Left kidney (tissue), 2 donors: Measurements from ENCODE around the gene CARD9. TPM values are rescaled to one million over a fixed set of nuclear protein-coding genes. Genes with fewer than 3 reads are reported as not detected.
"Not testable (repeated sequence)": the region's sequence is repeated elsewhere in the genome, so short reads cannot be mapped to it uniquely, and the experiment has no call there.

Experiments used
- DNase-seq: peaks from one replicate; pipeline ENCODE4 v3.0.0-alpha.2; 2013
- polyA plus RNA-seq: library from polyadenylated mRNA; unstranded; fragments of 120-200 nt; gene quantifications from one replicate; pipeline ENCODE4 v1.2.1, GENCODE V29; 2013; ENCODE audit not compliant: insufficient read length

CARD9 gene
- polyA plus RNA-seq, 1 donor, result 1.8 TPM

- no peak for DNase-seq
Observed at GRCh38 chr9:136363949-136364748, 9.3 kb downstream of the CARD9 start.

DNA sequence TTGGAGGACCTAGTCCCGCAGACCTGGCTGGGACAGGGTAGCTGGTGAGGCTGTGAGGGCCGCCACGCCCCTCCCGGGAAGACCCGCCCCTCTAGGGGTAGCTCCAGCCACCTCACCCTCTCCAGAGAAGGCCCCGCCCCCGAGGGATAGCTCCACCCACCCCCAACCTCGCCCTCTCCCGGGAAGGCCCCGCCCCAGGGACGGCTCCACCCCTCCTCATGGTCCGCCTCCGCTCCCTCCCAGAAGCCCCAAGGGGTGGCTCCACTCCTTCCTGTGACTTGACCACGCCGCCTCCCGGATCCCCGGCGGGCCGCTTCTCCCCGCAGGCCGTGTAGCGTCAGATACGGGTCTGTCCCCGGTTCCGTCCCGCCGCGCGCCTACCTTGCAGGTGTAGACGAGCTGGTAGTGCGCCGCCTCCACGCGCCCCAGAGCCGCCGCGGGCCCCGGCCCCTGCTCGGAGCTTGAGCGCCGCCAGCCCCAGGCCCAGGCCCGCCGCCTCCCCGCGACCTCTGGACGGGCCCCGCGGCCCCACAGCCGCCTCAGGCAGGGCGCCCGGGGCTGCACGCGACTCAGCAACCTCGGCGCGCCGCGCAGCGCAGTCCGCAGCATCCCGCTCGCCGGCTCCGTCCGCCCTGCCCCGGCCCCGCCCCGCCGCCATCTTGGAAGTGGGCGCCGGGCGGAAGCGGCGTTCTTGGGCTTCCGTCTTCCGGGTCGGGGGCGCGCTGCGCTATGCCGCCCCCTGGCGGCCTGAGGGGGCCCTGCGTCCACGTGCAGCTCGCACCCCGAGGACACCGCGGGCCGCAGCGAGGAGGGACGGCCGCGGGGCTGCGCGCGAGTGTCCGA lies 10.1 kb downstream of the CARD9 start, which contains the start of gene DNLZ:
Gene DNLZ (minus strand): TSS at position 639 of the 843 bp plus-strand sequence. CDS start 30 bp downstream, at position 609.
- DNase-seq, result peak; percentile 89

DNA sequence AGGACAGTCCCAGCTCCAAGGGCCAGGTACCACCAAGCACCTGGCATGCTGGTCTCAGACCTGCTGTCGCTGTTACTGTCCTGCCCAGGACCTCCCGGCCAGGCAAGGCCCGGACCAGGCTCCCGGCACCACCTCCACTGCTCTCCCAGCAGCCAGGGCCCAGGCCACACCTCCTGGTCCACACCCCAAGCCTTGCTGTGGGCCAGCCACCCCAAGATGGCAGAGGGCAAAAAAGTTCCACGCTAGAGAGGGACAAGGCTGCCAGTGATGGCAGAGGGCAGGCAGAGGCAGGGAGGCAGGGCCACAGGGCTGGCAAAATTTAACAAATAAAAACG lies 11.1 kb downstream of the CARD9 start:
- DNase-seq, result no peak

GRCh38 chr9:136361754-136362449 lies 11.6 kb downstream of the CARD9 start:
- DNase-seq, result no peak

DNA sequence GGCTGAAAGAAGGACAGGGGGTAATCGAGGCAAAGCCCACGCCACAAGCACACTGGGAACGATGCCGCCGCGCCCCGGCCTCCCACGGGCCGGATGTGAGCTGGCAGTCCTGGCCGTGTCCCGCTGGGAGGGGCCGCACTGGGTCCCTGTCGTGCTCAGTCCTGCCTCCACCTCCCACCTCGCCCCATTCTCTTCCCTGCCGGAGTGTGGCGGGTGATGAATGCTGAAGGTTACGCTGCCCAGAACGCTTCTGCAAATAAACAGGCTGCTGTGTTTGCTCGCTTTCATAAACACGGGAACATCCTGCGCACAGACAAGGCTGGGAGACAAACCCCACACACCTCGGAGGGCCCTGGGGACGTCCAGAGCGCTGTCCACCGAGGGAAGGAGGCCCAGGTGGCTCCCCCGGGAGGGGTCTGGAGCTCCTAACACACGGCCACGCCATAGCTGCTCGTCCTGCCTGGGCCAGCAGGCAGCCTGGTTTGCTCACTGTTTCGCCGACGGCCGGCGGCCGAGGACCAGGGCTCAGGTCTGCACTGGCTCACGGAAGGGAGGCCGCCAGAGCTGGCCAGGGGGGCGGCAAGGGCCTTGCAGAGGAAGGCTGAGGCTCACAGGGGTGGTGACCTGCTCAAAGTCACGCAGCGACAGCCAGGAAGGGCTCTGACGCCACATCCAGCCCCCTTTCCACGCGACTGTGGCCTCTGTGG lies 12.3 kb downstream of the CARD9 start:
- DNase-seq, result no peak

DNA sequence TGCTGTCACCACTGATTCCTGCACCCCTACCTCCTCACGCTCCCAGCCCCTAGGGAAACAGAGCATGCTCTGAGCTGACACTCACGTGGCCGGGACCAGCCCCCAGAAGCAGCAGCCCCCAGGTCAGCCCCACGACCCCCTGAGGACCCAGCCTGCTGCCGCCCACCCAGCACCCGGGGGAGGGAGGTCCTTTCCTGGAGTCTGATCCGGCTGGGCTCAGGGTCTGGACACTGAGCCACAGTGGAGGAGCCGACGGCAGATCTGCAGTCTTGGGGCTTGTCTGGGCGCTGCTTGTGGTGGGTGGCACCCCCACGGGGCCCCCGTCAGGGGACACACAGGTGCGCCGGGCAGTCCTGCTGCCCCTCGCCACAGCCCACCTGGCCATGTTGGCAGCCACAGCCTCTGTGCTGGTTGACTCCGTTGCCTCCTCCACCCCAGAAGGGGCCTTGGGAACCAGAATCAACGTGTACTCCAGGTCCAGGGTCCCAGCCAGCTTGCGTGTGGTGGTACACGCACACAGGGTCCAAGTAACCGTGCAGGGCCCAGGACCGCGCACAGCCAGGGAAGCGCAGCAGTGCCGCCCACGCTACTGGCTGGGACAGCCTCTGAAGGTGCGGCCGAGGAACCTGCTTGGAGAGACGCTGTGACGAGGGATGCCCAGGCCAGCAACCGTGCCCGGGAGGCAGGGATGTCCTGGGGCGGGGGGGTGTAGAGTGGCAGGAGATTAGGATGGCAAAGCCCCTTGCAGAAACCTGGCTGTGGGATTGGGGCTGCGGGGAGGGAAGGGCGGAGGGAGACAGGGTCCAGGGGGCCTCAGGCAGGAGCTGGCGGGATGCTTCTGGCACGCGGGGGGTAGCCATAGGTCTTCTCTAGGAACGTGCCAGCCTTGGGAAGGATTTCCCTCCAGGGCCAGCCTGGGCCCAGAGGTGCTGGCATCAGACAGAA lies 13.4 kb downstream of the CARD9 start:
- DNase-seq, result no peak

DNA sequence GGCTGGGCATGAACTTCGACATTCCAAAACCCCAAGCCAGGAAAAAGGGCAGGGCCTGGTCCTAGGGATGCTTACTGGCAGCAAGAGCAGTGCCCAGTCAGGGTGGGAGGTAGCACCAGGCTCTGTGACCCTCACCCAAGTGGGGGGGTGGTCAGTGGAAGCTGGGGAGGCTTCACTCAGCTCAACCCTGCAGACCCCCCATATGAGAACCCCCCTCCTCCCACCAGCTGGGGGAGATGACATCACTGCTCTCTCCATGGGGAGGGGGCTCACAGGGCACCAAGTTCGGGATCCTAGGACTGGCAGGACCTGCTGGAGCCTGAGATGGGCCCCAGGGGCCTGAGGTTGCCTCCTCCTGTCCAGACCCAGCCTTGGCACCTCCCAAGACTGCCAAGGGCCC lies 14.6 kb downstream of the CARD9 start:
- no peak for DNase-seq

DNA sequence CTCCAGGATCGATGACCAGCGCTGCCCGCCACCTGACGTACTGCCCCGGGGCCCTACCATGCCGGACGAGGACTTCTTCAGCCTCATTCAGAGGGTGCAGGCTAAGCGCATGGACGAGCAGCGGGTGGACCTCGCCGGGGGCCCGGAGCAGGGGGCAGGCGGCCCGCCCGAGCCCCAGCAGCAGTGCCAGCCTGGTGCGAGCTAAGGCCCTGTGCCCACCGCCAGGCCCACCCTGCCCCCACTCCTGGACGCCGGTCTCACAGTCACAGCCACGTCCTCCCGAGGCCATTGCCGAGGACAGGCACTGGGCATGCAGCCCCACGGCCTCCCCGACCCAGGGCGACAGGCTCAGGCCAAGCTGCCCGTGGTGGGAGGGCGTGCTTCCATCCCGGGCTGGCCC lies 15.5 kb downstream of the CARD9 start:
- no peak for DNase-seq

DNA sequence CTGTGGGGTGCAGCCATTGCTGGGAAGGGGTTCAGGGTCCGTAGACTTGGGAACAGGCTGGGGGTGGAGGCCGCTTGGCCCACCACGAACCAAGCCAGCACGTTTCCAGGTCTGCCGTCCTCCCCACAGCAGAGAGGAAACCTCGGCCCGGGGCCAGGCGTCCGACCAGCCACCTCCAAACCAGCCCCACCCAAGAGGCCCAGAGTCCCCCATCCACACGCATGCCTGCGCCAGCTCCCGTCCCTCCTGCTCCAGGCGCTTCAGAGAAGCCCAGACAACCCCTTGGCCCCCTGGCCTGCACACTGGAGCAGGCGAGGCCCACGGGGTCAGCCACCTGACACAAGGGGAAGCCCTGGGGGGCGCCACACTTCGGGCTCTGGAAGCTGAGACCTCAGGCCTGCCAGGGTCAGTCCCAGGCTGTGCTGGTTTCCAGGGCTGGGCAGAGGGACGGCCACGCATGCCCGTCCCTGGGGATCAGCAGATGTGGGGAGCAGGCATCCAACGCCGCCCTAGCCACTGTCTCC lies 16.2 kb downstream of the CARD9 start:
- no peak for DNase-seq

GRCh38 chr9:136355616-136356557 lies 17.6 kb downstream of the CARD9 start:
- no peak for DNase-seq

DNA sequence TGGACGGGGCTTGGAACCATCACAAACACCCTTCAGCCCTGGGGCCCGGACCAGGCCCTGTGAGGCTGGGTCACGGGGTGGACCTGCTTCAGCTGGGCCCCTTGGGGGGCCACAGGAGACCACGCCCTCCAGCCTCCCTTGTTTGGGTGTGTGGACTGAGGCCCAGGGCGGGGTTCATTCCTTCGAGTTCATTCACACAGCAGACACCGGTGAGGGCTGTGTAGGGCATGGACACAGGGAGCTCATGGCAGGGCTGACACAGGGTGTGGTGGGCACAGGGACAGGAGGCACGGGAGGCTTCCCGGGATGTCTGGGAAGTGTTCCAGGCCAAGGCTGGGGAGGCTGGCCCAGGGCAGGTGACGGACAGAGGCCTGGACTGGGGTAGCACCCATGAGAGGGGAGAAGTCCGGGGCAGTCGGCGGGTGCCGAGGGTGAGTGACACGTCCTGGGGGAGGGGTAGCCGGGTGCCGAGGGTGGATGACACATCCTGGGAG lies 18.8 kb downstream of the CARD9 start:
- no peak for DNase-seq

DNA sequence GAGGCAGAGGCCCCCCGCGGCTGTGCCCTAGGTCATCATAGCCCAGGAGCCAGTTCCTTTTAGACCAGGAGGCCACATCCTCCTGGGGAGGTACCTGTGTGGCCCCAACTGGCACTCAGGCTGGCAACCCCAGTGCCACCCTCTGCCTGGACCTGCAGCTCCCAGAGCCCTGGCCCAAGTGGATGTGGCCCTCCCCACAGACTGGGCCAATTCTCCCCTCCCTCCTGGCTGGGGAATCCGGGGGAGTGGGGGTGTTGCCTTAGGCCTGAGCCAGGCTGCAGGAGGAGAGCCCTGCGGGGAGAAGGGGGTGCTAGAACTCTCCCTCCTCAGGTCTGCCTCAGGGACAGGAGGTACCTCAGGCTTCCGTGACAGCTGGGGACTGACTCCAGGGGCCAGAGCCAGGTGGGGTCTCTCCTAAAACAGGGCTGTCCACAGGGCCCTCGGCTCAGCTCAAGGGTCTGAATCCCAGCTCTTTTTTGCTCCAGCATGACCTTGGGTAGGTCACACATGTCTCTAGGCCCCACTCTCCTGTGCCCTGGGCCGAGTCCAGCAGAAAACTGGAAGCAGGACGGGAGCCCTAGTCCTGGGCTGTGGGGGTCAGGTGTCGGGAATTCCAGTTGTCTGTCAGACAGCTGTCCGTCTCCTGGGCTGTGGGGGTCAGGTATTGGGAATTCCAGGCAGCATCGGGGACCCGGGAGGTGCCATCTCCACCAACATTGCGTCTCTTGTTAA lies 19.5 kb downstream of the CARD9 start:
- DNase-seq, result no peak

GRCh38 chr9:136353088-136353487 lies 20.4 kb downstream of the CARD9 start:
- DNase-seq, result no peak

- no peak for DNase-seq
Observed at GRCh38 chr9:136352682-136353081, 20.8 kb downstream of the CARD9 start.

GRCh38 chr9:136351868-136352267 lies 21.6 kb downstream of the CARD9 start:
- DNase-seq, result not testable (repeated sequence)

GRCh38 chr9:136351252-136351800 lies 22.1 kb downstream of the CARD9 start:
- DNase-seq, result no peak

- no peak for DNase-seq
Observed at GRCh38 chr9:136349546-136349945, 23.9 kb downstream of the CARD9 start.

DNA sequence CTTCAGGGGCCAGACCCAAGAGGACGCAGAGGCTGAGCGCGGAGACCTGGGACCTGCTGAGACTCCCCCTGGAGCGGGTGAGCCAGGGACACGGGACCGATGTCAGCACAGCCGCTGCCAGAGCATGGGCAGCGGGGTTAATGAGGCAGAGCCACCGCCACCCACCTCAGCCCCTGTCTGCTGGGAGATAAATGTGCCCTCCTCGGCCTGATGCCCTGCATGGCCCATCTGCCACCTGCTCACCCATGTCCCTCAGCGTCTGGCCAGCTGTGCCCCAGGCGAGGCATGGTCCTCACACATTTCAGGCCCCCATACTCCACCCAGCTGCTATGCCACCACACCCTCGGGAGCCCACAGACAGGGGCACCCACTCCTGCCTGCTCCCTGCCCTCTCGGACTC lies 24.8 kb downstream of the CARD9 start:
- no peak for DNase-seq
